MM.1S (cell line): ENCODE measurements around the gene PCDH9.

Experiments used
- DNase-seq: peaks from one replicate; pipeline ENCODE4 v3.0.0-alpha.2; 2015
- H2AFZ ChIP-seq: fragments of 300-600 bp; sonication (generic); 2 replicates; pipeline ENCODE4 v1.6.0; 2016; ENCODE audit warnings: antibody characterized with exemption, low read length
- H3F3A ChIP-seq: fragments of 300-600 bp; sonication (generic); 2 replicates; pipeline ENCODE4 v1.6.1; 2016; ENCODE audit warnings: mild to moderate bottlenecking, antibody characterized with exemption, low read length, moderate library complexity, mixed read lengths; ENCODE audit not compliant: insufficient read depth
- H3K27ac ChIP-seq: fragments of 300-600 bp; sonication (generic); 2 replicates; pipeline ENCODE4 v1.5.1; 2016; ENCODE audit warnings: mild to moderate bottlenecking, low read length
- H3K27me3 ChIP-seq: fragments of 300-600 bp; sonication (generic); replicated peaks from 2 replicates; pipeline ENCODE4 v1.6.0; 2016; ENCODE audit warnings: low read length; ENCODE audit not compliant: insufficient read depth
- H3K36me3 ChIP-seq: fragments of 300-600 bp; sonication (generic); replicated peaks from 2 replicates; pipeline ENCODE4 v1.6.1; 2016; ENCODE audit warnings: mild to moderate bottlenecking, low read length, mixed read lengths; ENCODE audit not compliant: insufficient read depth
- H3K4me1 ChIP-seq: fragments of 300-600 bp; sonication (generic); 2 replicates; pipeline ENCODE4 v1.6.1; 2016; ENCODE audit warnings: low read length, mixed read lengths
- H3K4me2 ChIP-seq: fragments of 300-600 bp; sonication (generic); 2 replicates; pipeline ENCODE4 v1.6.0; 2016; ENCODE audit warnings: low read depth, low read length
- H3K4me3 ChIP-seq: fragments of 300-600 bp; sonication (generic); 2 replicates; pipeline ENCODE4 v1.5.1; 2016; ENCODE audit warnings: low read length, mixed read lengths
- H3K79me2 ChIP-seq: fragments of 300-600 bp; sonication (generic); 2 replicates; pipeline ENCODE4 v1.6.1; 2016; ENCODE audit warnings: mixed run types, low read length, mixed read lengths
- H3K9ac ChIP-seq: fragments of 300-600 bp; sonication (generic); 2 replicates; pipeline ENCODE4 v1.6.1; 2016; ENCODE audit warnings: low read length, mixed read lengths
- H3K9me2 ChIP-seq: fragments of 300-600 bp; sonication (generic); replicated peaks from 2 replicates; pipeline ENCODE4 v1.6.1; 2016; ENCODE audit warnings: mild to moderate bottlenecking, low read length, mixed read lengths; ENCODE audit not compliant: insufficient read depth
- H3K9me3 ChIP-seq: fragments of 300-600 bp; sonication (generic); replicated peaks from 2 replicates; pipeline ENCODE4 v1.6.1; 2016; ENCODE audit warnings: mild to moderate bottlenecking, low read length, mixed read lengths; ENCODE audit not compliant: insufficient read depth
- H4K20me1 ChIP-seq: fragments of 300-600 bp; sonication (generic); 2 replicates; pipeline ENCODE4 v1.6.1; 2016; ENCODE audit warnings: mild to moderate bottlenecking, low read length, moderate library complexity, mixed read lengths; ENCODE audit not compliant: insufficient read depth
- EZH2 ChIP-seq: fragments of 300-600 bp; sonication (generic); optimal IDR thresholded peaks from 2 replicates; pipeline ENCODE3; 2017; ENCODE audit warnings: low read depth, mild to moderate bottlenecking, antibody characterized with exemption, low read length, mixed read lengths
- EZH2phosphoT487 ChIP-seq: fragments of 300-600 bp; sonication (generic); IDR thresholded peaks from 2 replicates; pipeline ENCODE4 v1.6.1; 2018; ENCODE audit warnings: antibody characterized with exemption, low read length
- TF ChIP-seq, protein P1 (sequence below): fragments of 300-600 bp; sonication (generic); IDR thresholded peaks from 2 replicates; pipeline ENCODE4 v1.5.1; 2016; ENCODE audit warnings: antibody characterized with exemption, low read length, mixed read lengths

Gene PCDH9

DNA sequence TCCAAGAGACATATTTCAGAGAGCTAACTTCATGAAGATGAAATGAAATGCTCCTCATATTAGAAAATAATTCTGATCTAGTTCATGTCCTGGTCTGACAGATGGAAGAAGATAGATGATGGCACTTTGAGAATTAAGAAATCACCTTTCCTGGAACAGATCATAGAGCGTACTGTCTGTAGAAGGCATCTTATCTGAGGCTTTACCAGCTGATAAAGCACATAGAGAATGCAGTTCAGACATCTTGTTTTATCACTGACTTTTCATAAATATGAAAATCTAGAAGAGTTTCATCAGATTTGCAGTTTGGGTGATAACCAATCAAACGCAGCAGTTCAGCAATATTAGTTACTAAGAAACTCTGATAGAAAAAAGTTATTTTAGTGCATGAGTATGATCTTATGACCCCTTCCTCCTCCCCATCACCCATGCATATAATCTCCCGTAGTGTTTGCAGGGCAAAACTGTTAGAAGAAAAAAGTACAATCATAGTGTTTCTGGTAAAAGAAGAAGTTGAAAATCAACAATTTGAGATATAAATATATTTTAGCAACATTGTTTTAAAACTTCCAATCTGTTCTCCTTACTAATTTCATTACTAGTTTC, 585.2 kb downstream of the PCDH9 start:
- Histone ChIP-seq H3K4me3 (no peak overlapping the region), H3K4me1 (no peaks in the 10 kb centered on the region), H3K4me2 (no peak overlapping the region), H3K9ac (no peak overlapping the region), H3K9me3 (no peaks in the 10 kb centered on the region), H3K9me2 (no peaks in the 10 kb centered on the region), H2AFZ (no peak overlapping the region), H3K27me3 (no peaks in the 10 kb centered on the region), H3K36me3 (no peaks in the 10 kb centered on the region), H4K20me1 (no peaks in the 10 kb centered on the region), H3F3A (no peaks in the 10 kb centered on the region), H3K27ac (no peak overlapping the region), H3K79me2 (no peaks in the 10 kb centered on the region)
- TF ChIP-seq EZH2 = no peak
- DNase-seq = no peak

DNA sequence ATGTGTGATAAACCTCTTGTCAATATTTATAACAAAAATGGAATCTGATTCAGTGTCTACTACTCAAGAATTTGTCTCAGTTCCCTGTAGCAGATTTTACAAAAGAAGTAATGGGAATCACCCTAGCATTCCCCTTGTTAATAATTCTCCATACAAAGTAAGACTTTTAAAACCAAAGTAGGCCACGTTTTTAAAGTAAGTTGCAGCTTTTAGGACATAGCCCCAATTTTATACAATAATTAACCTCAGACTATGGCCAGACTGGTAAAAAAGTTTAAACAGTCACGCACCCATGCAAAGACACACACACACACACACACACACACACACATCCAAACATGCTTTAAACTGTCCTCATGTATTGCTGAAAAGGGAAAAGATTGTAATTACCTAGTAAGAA, 589.9 kb downstream of the PCDH9 start:
- Histone ChIP-seq H3K27ac (no peak overlapping the region), H2AFZ (no peak overlapping the region), H3K9me2 (no peaks in the 10 kb centered on the region), H3K9me3 (no peaks in the 10 kb centered on the region), H3K79me2 (no peaks in the 10 kb centered on the region), H3K4me1 (no peaks in the 10 kb centered on the region), H3K4me3 (no peak overlapping the region), H3F3A (no peaks in the 10 kb centered on the region), H3K27me3 (no peaks in the 10 kb centered on the region), H4K20me1 (no peaks in the 10 kb centered on the region), H3K36me3 (no peaks in the 10 kb centered on the region), H3K9ac (no peak overlapping the region), H3K4me2 (no peak overlapping the region)
- no peak for DNase-seq
- TF ChIP-seq EZH2phosphoT487 (no peak), EZH2 (no peak)
- TF ChIP-seq, protein P1, sequence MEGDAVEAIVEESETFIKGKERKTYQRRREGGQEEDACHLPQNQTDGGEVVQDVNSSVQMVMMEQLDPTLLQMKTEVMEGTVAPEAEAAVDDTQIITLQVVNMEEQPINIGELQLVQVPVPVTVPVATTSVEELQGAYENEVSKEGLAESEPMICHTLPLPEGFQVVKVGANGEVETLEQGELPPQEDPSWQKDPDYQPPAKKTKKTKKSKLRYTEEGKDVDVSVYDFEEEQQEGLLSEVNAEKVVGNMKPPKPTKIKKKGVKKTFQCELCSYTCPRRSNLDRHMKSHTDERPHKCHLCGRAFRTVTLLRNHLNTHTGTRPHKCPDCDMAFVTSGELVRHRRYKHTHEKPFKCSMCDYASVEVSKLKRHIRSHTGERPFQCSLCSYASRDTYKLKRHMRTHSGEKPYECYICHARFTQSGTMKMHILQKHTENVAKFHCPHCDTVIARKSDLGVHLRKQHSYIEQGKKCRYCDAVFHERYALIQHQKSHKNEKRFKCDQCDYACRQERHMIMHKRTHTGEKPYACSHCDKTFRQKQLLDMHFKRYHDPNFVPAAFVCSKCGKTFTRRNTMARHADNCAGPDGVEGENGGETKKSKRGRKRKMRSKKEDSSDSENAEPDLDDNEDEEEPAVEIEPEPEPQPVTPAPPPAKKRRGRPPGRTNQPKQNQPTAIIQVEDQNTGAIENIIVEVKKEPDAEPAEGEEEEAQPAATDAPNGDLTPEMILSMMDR = no peak

DNA sequence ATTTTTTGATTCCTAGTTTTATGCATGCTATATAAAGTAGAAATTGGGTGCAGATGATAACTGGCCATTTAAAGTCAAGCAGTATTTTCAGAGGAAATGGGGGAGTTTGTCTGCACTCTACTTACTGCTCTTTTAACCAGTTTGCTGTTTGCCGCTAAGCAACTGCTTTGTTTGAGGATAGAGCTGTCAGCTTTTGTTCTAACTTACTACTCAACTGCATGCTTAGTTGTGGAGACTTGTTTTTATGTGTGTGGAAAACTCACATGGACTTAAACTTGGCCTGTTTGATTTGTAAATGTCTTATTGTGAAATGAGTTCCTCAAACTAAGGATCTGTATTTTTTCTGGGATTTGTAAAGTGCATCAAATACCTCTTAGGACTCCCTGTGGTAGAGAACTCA, 591.1 kb downstream of the PCDH9 start:
- DNase-seq = no peak
- H4K20me1 ChIP-seq = no peaks in the 10 kb centered on the region
- no peaks in the 10 kb centered on the region for H3K36me3 ChIP-seq
- H3K9me2 ChIP-seq = no peaks in the 10 kb centered on the region
- no peaks in the 10 kb centered on the region for H3F3A ChIP-seq
- no peaks in the 10 kb centered on the region for H3K79me2 ChIP-seq
- H3K4me2 ChIP-seq = no peak overlapping the region
- H3K9ac ChIP-seq = no peak overlapping the region
- H3K4me1 ChIP-seq = no peaks in the 10 kb centered on the region
- H3K4me3 ChIP-seq = no peak overlapping the region
- H3K27ac ChIP-seq = no peak overlapping the region
- TF ChIP-seq EZH2phosphoT487 = no peak
- TF ChIP-seq EZH2 = no peak
- TF ChIP-seq, protein P1 = no peak
- H3K27me3 ChIP-seq = no peaks in the 10 kb centered on the region
- no peaks in the 10 kb centered on the region for H3K9me3 ChIP-seq
- H2AFZ ChIP-seq = no peak overlapping the region

DNA sequence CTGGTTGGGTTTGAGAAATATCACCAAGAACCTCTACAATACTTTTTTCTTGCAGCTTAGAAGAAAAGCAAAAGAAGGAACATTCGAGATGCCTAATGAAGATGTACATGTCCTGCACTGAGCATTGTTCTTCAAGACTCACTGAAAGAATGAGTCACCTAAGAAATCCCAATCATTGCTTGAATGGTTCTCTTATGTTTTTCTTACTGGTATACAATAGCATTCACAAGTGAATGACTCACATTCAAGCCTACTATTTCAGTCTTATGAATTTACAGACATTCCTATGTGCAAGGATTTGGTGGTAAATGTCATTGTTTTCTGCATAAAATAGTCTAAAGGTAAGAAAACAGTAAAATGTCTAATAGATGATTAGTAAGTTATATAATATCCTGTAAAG, 594.6 kb downstream of the PCDH9 start:
- no peaks in the 10 kb centered on the region for H3K79me2 ChIP-seq
- no peaks in the 10 kb centered on the region for H4K20me1 ChIP-seq
- no peaks in the 10 kb centered on the region for H3K9me3 ChIP-seq
- no peaks in the 10 kb centered on the region for H3F3A ChIP-seq
- H3K9me2 ChIP-seq = no peaks in the 10 kb centered on the region
- no peak overlapping the region for H3K4me3 ChIP-seq
- H3K27me3 ChIP-seq = no peaks in the 10 kb centered on the region
- H3K4me1 ChIP-seq = no peaks in the 10 kb centered on the region
- no peaks in the 10 kb centered on the region for H3K36me3 ChIP-seq
- TF ChIP-seq, protein P1 = no peak
- TF ChIP-seq EZH2 (no peak), EZH2phosphoT487 (no peak)
- no peak overlapping the region for H3K27ac ChIP-seq
- H3K4me2 ChIP-seq = no peak overlapping the region
- H2AFZ ChIP-seq = no peak overlapping the region
- no peak overlapping the region for H3K9ac ChIP-seq
- no peak for DNase-seq
